ENCODE results near the gene KLHL8. TPM values are rescaled to one million over a fixed set of nuclear protein-coding genes. Genes with fewer than 3 reads are reported as not detected.

KLHL8 gene
- total RNA-seq, 1 experiment from 2014 or later, result 11.6 TPM

GRCh38 chr4:87128006-87128705 is 92.3 kb downstream of the KLHL8 start:
- no peak for DNase-seq (ENCODE audit: extremely low read depth, low read depth)

GRCh38 chr4:87126056-87126455 is 94.4 kb downstream of the KLHL8 start:
- DNase-seq (ENCODE audit: extremely low read depth, low read depth), result no peak

- DNase-seq (ENCODE audit: extremely low read depth, low read depth), result no peak
Measured at GRCh38 chr4:87122252-87122651, 98.2 kb downstream of the KLHL8 start.

GRCh38 chr4:87121341-87122065 is 98.9 kb downstream of the KLHL8 start:
- DNase-seq (ENCODE audit: extremely low read depth, low read depth), result no peak

GRCh38 chr4:87120411-87121162 is 99.8 kb downstream of the KLHL8 start:
- DNase-seq (ENCODE audit: extremely low read depth, low read depth), result no peak

GRCh38 chr4:87120010-87120409 is 100.4 kb downstream of the KLHL8 start:
- DNase-seq (ENCODE audit: extremely low read depth, low read depth), result no peak

- DNase-seq (ENCODE audit: extremely low read depth, low read depth), result no peak
Measured at GRCh38 chr4:87118826-87119225, 101.6 kb downstream of the KLHL8 start.

GRCh38 chr4:87118421-87118820 is 102.0 kb downstream of the KLHL8 start:
- no peak for DNase-seq (ENCODE audit: extremely low read depth, low read depth)

- DNase-seq (ENCODE audit: extremely low read depth, low read depth), result no peak
Measured at GRCh38 chr4:87117732-87118075, 102.7 kb downstream of the KLHL8 start.

- DNase-seq (ENCODE audit: extremely low read depth, low read depth), result no peak
Measured at GRCh38 chr4:87117051-87117731, 103.2 kb downstream of the KLHL8 start.

- DNase-seq (ENCODE audit: extremely low read depth, low read depth), result no peak
Measured at GRCh38 chr4:87116231-87116630, 104.2 kb downstream of the KLHL8 start.

- DNase-seq (ENCODE audit: extremely low read depth, low read depth), result no peak
Measured at GRCh38 chr4:87114245-87115062, 106.0 kb downstream of the KLHL8 start.

- DNase-seq (ENCODE audit: extremely low read depth, low read depth), result no peak
Measured at GRCh38 chr4:87112063-87112462, 108.4 kb downstream of the KLHL8 start.

Other genes with a start within 250 kb of the KLHL8 start
- gene HSD17B13, start 102.3 kb upstream of the KLHL8 start, total RNA-seq (2014; rRNA removed; shearing (Covaris generic)), result 0.17 and 0.20 TPM in 2 replicates
- gene HSD17B11, start 170.6 kb upstream of the KLHL8 start, total RNA-seq (2014; rRNA removed; shearing (Covaris generic)), result 57.0 and 64.3 TPM in 2 replicates
- gene NUDT9, start 202.0 kb upstream of the KLHL8 start, total RNA-seq (2014; rRNA removed; shearing (Covaris generic)), result 13.4 and 15.4 TPM in 2 replicates